A673 (cell line): ENCODE measurements around the gene HS6ST2. TPM values are rescaled to one million over a fixed set of nuclear protein-coding genes. Genes with fewer than 3 reads are reported as not detected.

Experiments
- BruUV-seq: library from RNA; stranded (reverse); fragments of 400-500 nt; replicated peaks from 2 replicates; lab custom pipeline; 2021; lab: Mats Ljungman, UMichigan
- CTCF ChIA-PET: fragments of 300-600 bp; sonication (Branson Sonifier 250); formaldehyde crosslinking; loops from one replicate; lab custom pipeline; 2022; ENCODE audit warnings: antibody characterized with exemption; lab: Charles Lee
- POLR2A ChIA-PET: fragments of 300-600 bp; sonication (Branson Sonifier 250); formaldehyde crosslinking; loops from one replicate; lab custom pipeline; 2022; ENCODE audit warnings: antibody characterized with exemption; ENCODE audit not compliant: low non-redundant PET; lab: Charles Lee
- DNase-seq: peaks from one replicate; pipeline ENCODE4 v3.0.0-alpha.2; 2015; ENCODE audit warnings: low spot score
- H3K27ac ChIP-seq: fragments of 200-600 bp; sonication (generic); 2 replicates; pipeline ENCODE4 v1.5.1; 2016; ENCODE audit warnings: mixed run types, low read depth, mild to moderate bottlenecking, mixed read lengths, antibody characterized with exemption, low read length; ENCODE audit not compliant: poor library complexity, severe bottlenecking
- H3K27me3 ChIP-seq: fragments of 200-600 bp; sonication (generic); replicated peaks from 2 replicates; pipeline ENCODE4 v1.6.1; 2017; ENCODE audit warnings: mixed run types, low read depth, mild to moderate bottlenecking, mixed read lengths, antibody characterized with exemption, low read length; ENCODE audit not compliant: insufficient read depth, poor library complexity
- H3K36me3 ChIP-seq: fragments of 200-600 bp; sonication (generic); 2 replicates; pipeline ENCODE4 v1.6.1; 2016; ENCODE audit warnings: mixed run types, mild to moderate bottlenecking, mixed read lengths, antibody characterized with exemption, low read length; ENCODE audit not compliant: insufficient read depth, poor library complexity, severe bottlenecking
- H3K4me1 ChIP-seq: fragments of 200-600 bp; sonication (generic); 2 replicates; pipeline ENCODE4 v1.6.1; 2017; ENCODE audit warnings: mixed run types, mild to moderate bottlenecking, mixed read lengths, antibody characterized with exemption, low read length; ENCODE audit not compliant: insufficient read depth, poor library complexity, severe bottlenecking
- H3K4me3 ChIP-seq: fragments of 200-600 bp; sonication (generic); 2 replicates; pipeline ENCODE4 v1.5.1; 2016; ENCODE audit warnings: low read depth, mixed run types, mild to moderate bottlenecking, mixed read lengths, low read length; ENCODE audit not compliant: poor library complexity, severe bottlenecking
- H3K9me3 ChIP-seq: fragments of 200-600 bp; sonication (generic); 2 replicates; pipeline ENCODE4 v1.6.1; 2016; ENCODE audit warnings: mixed run types, low read depth, mild to moderate bottlenecking, mixed read lengths, antibody characterized with exemption, low read length; ENCODE audit not compliant: poor library complexity, severe bottlenecking
- CTCF ChIP-seq: fragments of 300-800, 200-600 bp; sonication (generic); conservative IDR thresholded peaks from 2 replicates; pipeline ENCODE4 v1.5.1; 2017; ENCODE audit warnings: low read depth, mild to moderate bottlenecking, antibody characterized with exemption, low read length, moderate library complexity, mixed read lengths
- EZH2 ChIP-seq: fragments of 200-600 bp; sonication (generic); IDR thresholded peaks from 2 replicates; pipeline ENCODE4 v1.6.1; 2017; ENCODE audit warnings: borderline replicate concordance, low read depth, mild to moderate bottlenecking, mixed read lengths, antibody characterized with exemption, low read length; ENCODE audit not compliant: poor library complexity, severe bottlenecking
- intact Hi-C: fragments of 100-400 bp; cut with micrococcal nuclease; formaldehyde crosslinking; loops from one replicate; pipeline ENCODE4 v1.10.0; 2022; ENCODE audit not compliant: unreplicated experiment
- total RNA-seq: library from RNA; stranded (reverse); gene quantifications from 2 replicates; pipeline ENCODE4 v1.2.3, GENCODE V29; 2021

Gene HS6ST2
- total RNA-seq, 1 experiment from 2014 or later = 6.9 TPM

- TF ChIP-seq EZH2 (no peak), CTCF (no peak)
- intact Hi-C loops = no loop called here
- Histone ChIP-seq H3K4me1 (peaks cover 3% of the 10 kb centered on the region), H3K4me3 (no peak overlapping the region), H3K27ac (no peak overlapping the region), H3K27me3 (peaks cover 27% of the 10 kb centered on the region), H3K9me3 (no peaks in the 10 kb centered on the region), H3K36me3 (no peaks in the 10 kb centered on the region)
- ChIA-PET CTCF (no interaction called here), POLR2A (no interaction called here)
- DNase-seq = no peak
- no TSS peak for BruUV-seq
Measured at GRCh38 chrX:132961511-132961910, 3.1 kb upstream of the HS6ST2 start.

- Histone ChIP-seq H3K27me3 (peaks cover 41% of the 10 kb centered on the region), H3K4me1 (peaks cover 3% of the 10 kb centered on the region), H3K9me3 (no peaks in the 10 kb centered on the region), H3K27ac (no peak overlapping the region), H3K36me3 (no peaks in the 10 kb centered on the region), H3K4me3 (peak overlapping the region; percentile 48)
- peak; percentile 43 for DNase-seq
- TF ChIP-seq EZH2 = no peak
- no peak for TF ChIP-seq CTCF
- CTCF ChIA-PET = no interaction called here
- intact Hi-C loops = loop anchor here (2.0 kb wide), 1 partner anchor 215 kb away; no protein-coding TSS in a partner anchor
- POLR2A ChIA-PET = no interaction called here
- BruUV-seq = no TSS peak
Measured at GRCh38 chrX:132957211-132958090, 978 bp downstream of the HS6ST2 start.

GRCh38 chrX:132956421-132957210, 1.8 kb downstream of the HS6ST2 start:
- H3K27me3 ChIP-seq = peaks cover 41% of the 10 kb centered on the region
- ChIA-PET CTCF (no interaction called here), POLR2A (no interaction called here)
- intact Hi-C loops = loop anchor here (2.0 kb wide), 1 partner anchor 216 kb away; no protein-coding TSS in a partner anchor
- H3K36me3 ChIP-seq = no peaks in the 10 kb centered on the region
- peaks cover 3% of the 10 kb centered on the region for H3K4me1 ChIP-seq
- BruUV-seq = no TSS peak
- no peak overlapping the region for H3K27ac ChIP-seq
- DNase-seq = no peak
- no peak for TF ChIP-seq EZH2
- no peak for TF ChIP-seq CTCF
- peak overlapping the region; percentile 48 for H3K4me3 ChIP-seq
- no peaks in the 10 kb centered on the region for H3K9me3 ChIP-seq
